ENCODE results near the gene CHCT1.

DNA sequence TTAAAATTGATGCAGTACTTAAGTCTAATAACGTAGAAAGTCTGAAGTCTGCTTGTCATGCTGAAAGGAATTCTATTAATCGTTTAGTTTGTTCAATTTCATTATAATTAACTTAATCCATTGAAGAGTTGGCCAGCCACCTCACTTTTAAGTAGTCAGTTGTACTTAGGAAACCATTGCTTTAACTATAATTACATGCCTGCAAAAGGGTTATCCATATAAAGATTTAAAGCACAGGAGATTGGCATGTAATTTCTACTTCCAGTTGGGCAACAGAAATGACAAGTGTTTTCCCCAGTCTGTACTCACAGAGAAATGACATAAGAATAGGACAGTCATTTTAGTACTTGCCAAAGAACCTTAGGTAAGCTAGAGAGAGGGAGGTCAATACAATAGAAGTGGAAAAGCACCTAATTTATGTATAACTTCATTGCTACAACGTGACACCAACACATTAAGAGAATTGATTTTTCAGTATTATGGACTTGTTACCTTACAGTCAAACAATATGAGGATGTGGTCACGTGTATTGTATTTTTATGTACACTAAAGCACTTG, 26.7 kb upstream of the CHCT1 start:
- TF ChIP-seq, protein P1, sequence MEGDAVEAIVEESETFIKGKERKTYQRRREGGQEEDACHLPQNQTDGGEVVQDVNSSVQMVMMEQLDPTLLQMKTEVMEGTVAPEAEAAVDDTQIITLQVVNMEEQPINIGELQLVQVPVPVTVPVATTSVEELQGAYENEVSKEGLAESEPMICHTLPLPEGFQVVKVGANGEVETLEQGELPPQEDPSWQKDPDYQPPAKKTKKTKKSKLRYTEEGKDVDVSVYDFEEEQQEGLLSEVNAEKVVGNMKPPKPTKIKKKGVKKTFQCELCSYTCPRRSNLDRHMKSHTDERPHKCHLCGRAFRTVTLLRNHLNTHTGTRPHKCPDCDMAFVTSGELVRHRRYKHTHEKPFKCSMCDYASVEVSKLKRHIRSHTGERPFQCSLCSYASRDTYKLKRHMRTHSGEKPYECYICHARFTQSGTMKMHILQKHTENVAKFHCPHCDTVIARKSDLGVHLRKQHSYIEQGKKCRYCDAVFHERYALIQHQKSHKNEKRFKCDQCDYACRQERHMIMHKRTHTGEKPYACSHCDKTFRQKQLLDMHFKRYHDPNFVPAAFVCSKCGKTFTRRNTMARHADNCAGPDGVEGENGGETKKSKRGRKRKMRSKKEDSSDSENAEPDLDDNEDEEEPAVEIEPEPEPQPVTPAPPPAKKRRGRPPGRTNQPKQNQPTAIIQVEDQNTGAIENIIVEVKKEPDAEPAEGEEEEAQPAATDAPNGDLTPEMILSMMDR (IDR thresholded peaks at IDR 0.05): no peak
- TF ChIP-seq POLR2A (IDR thresholded peaks at IDR 0.05): no peak
